Stomach (tissue), 9 donors: ENCODE results near the gene THADA. TPM values are rescaled to one million over a fixed set of nuclear protein-coding genes. Genes with fewer than 3 reads are reported as not detected.

Experiments
- DNase-seq, 2 donors: peaks; one replicate each; pipeline versions ENCODE4 v3.0.0 to v3.0.0-alpha.2; 2013 to 2019
- H3K27ac ChIP-seq, 5 donors: fragments of 200-600 bp in 4 of 5; sonication (generic) in 4 of 5; one replicate each; pipeline ENCODE4 v1.5.1; 2013 to 2019; ENCODE audit warnings: mild to moderate bottlenecking in 1 of 5, moderate library complexity in 1 of 5
- H3K27me3 ChIP-seq, 3 donors: fragments of 200-600 bp; sonication (generic); one replicate each; pipeline ENCODE4 v1.5.1; 2017 to 2019; ENCODE audit warnings: mixed run types in 1 of 3
- H3K36me3 ChIP-seq, 4 donors: fragments of 200-600 bp; sonication (generic); 1 replicate in 3 of 4; 2 replicates in 1 of 4; pipeline ENCODE4 v1.5.1; 2016 to 2019
- H3K4me1 ChIP-seq, 4 donors: fragments of 200-600 bp; sonication (generic); one replicate each; pipeline ENCODE4 v1.5.1; 2016 to 2019
- H3K4me3 ChIP-seq, 4 donors: fragments of 200-600 bp; sonication (generic) in 3 of 4; one replicate each; pipeline ENCODE4 v1.5.1; 2016 to 2019; ENCODE audit warnings: mild to moderate bottlenecking in 1 of 4
- H3K9me3 ChIP-seq, 4 donors: fragments of 200-600 bp; sonication (generic); one replicate each; pipeline ENCODE4 v1.5.1; 2016 to 2019
- CTCF ChIP-seq, 7 experiments: fragments of 450-650 bp in 4 of 7; fragments of 200-600 bp in 3 of 7; sonication (generic) in 3 of 7; IDR thresholded peaks; one replicate each; pipeline ENCODE4 v1.5.1; 2016 to 2019; ENCODE audit warnings: antibody characterized with exemption in 7 of 7, control low read depth in 2 of 7, mild to moderate bottlenecking in 1 of 7
- EP300 ChIP-seq: sonication (generic); formaldehyde crosslinking; IDR thresholded peaks from one replicate; pipeline ENCODE4 v1.6.1; 2017; ENCODE audit warnings: antibody characterized with exemption
- POLR2A ChIP-seq, 4 donors: fragments of 450-650 bp; IDR thresholded peaks; one replicate each; pipeline ENCODE4 v1.6.1; 2016; ENCODE audit warnings: antibody characterized with exemption in 4 of 4, control low read depth in 2 of 4, mild to moderate bottlenecking in 1 of 4, moderate library complexity in 1 of 4
- POLR2AphosphoS5 ChIP-seq, 3 donors: sonication (generic); formaldehyde crosslinking; IDR thresholded peaks; one replicate each; pipeline ENCODE4 v1.6.1; 2016; ENCODE audit warnings: antibody characterized with exemption in 3 of 3
- WGBS, 5 donors: extraction: QIAGEN DNeasy Blood & Tissue Kit in 3 of 5; methylation state at CpG; one replicate each; pipeline versions ENCODE4 v1.1.5 to v1.1.7; 2013 to 2018; 5-methylcytosine and 5-hydroxymethylcytosine counted together
- intact Hi-C: fragments of 100-400 bp; cut with DNase I; formaldehyde crosslinking; loops from one replicate; pipeline ENCODE4 v1.15.1; 2023; ENCODE audit warnings: low total_unique reads
- polyA plus RNA-seq, 3 donors: library from polyadenylated mRNA; stranded (reverse); fragments of 200-250 nt; gene quantifications; one replicate each; pipeline ENCODE4 v1.2.3, GENCODE V29; 2013
- total RNA-seq, 5 donors: library from RNA; depleted of rRNA; stranded (reverse); fragments of >200 nt; gene quantifications; one replicate each; pipeline versions ENCODE4 v1.1.0 to v1.2.3, GENCODE V29; 2014 to 2016
- donor health status: healthy with polysubstance abuse.
- donor health status: Bipolar disorder and iron deficiency.
- donor health status: healthy.

THADA gene
- total and polyA plus RNA-seq, 8 donors, result 8.0 to 109 (median 31.9) TPM

GRCh38 chr2:43425659-43426058 is 170.2 kb downstream of the THADA start:
- DNase-seq, result no peak
- TF ChIP-seq CTCF (IDR thresholded peaks at IDR 0.05) (no peak), POLR2AphosphoS5 (IDR thresholded peaks at IDR 0.05) (no peak), POLR2A (IDR thresholded peaks at IDR 0.05) (no peak), EP300 (no peak)
- Histone ChIP-seq H3K27me3 (no peaks in the 10 kb centered on the region), H3K9me3 (no peaks in the 10 kb centered on the region), H3K4me3 (no peak overlapping the region), H3K27ac (peak overlapping the region in 2 of 5 donors; percentile 56 to 62), H3K4me1 (peaks cover 18 to 60% (median 33%) of the 10 kb centered on the region in 4 donors), H3K36me3 (peaks cover 0 to 4% (median 2%) of the 10 kb centered on the region in 4 donors)
- 88 to 100% (median 91%) methylated on average over 1 of the region's 1 CpG for WGBS, 5 donors
- intact Hi-C loops, result no loop called here

DNA sequence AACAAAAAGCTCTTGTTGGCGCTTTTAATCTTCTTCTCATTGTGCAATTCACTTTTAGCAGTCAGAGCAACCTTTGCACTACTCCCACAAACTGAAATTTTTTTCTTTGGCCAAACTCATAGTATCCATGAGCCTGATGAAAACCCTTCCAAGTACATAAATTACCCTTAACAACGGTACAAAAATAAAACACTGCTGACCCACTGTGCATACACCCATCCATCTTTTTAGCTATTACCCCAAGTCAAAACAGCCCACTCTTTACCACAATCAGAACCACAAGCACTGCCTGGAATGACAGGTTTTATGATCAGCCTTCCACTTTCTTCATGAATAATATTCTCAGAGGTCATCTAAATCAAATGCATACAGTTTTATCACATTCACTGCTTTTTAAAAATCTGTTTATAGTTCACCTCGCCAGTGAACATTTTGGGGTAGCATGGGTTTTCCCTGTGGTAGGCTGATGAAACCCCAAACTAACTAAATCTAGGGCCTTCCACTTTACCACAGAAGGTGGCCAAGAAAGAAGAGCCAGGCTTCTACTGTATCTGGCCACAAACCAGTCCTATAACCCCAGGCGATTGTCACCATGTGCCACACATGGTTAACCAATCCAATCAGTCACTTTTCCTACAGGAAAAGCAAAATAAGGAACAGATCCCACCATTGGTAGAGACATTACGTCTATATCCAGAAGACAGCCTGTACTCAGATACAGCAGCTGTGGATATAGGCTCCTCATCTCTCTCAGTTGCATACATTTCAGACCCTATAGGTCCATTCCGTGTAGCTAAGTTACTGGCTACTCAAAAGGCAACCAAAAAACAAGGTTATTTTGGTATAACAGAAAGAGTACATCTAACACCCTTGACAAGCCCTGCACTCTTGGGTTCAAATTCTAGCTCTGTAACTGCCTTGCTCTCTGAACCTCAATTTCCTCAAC is 171.3 kb downstream of the THADA start:
- Histone ChIP-seq H3K4me1 (peaks cover 27 to 60% (median 40%) of the 10 kb centered on the region in 4 donors), H3K9me3 (no peaks in the 10 kb centered on the region), H3K4me3 (no peak overlapping the region), H3K27ac (peak overlapping the region in 1 of 5 donors; percentile 56), H3K36me3 (peaks cover 0 to 4% (median 2%) of the 10 kb centered on the region in 4 donors), H3K27me3 (no peaks in the 10 kb centered on the region)
- intact Hi-C loops, result no loop called here
- peak in 1 of 2 donors; percentile 53 for DNase-seq
- WGBS, 5 donors, result 72 to 79% (median 75%) methylated on average over 6 of the region's 6 CpGs
- TF ChIP-seq EP300 (no peak), CTCF (IDR thresholded peaks at IDR 0.05) (no peak), POLR2AphosphoS5 (IDR thresholded peaks at IDR 0.05) (no peak), POLR2A (IDR thresholded peaks at IDR 0.05) (no peak)

GRCh38 chr2:43423941-43424261 is 171.9 kb downstream of the THADA start:
- Histone ChIP-seq H3K27ac (no peak overlapping the region), H3K4me1 (peaks cover 27 to 63% (median 44%) of the 10 kb centered on the region in 4 donors), H3K9me3 (no peaks in the 10 kb centered on the region), H3K36me3 (peaks cover 0 to 4% (median 2%) of the 10 kb centered on the region in 4 donors), H3K4me3 (no peak overlapping the region), H3K27me3 (no peaks in the 10 kb centered on the region)
- no peak for TF ChIP-seq POLR2AphosphoS5 (IDR thresholded peaks at IDR 0.05)
- no peak for TF ChIP-seq POLR2A (IDR thresholded peaks at IDR 0.05)
- no peak for TF ChIP-seq EP300
- no peak for TF ChIP-seq CTCF (IDR thresholded peaks at IDR 0.05)
- intact Hi-C loops, result no loop called here
- DNase-seq, result no peak

DNA sequence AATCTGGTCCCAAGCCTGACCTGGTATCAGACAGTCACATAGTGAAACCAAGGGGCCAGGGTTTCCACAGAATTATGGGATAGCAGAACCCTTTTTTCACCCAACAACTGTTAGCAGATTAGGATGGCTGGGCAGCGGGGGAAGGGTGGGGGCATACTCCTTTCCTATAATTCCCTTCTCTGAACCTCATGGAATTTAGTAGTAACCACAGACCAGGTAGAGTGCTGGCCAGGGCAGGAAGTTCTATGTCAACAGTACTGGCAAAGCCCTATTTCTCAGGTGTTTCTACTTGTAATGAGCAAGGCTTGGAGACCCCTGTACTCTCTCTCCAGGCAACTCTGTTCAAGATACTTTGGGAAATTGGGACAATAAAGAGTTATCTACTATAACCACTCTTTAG is 174.6 kb downstream of the THADA start:
- no peak overlapping the region for H3K27ac ChIP-seq
- H3K9me3 ChIP-seq, result no peaks in the 10 kb centered on the region
- H3K36me3 ChIP-seq, result no peaks in the 10 kb centered on the region
- H3K4me1 ChIP-seq, result peaks cover 21 to 69% (median 33%) of the 10 kb centered on the region in 4 donors
- no peak overlapping the region for H3K4me3 ChIP-seq
- no peak for DNase-seq
- H3K27me3 ChIP-seq, result no peaks in the 10 kb centered on the region
- intact Hi-C loops, result no loop called here
- TF ChIP-seq POLR2AphosphoS5 (IDR thresholded peaks at IDR 0.05), result no peak
- TF ChIP-seq EP300, result no peak
- TF ChIP-seq POLR2A (IDR thresholded peaks at IDR 0.05), result no peak
- TF ChIP-seq CTCF (IDR thresholded peaks at IDR 0.05), result no peak
- 80 to 100% (median 96%) methylated on average over 1 of the region's 1 CpG for WGBS, 5 donors
